Central memory CD4-positive, alpha-beta T cell (primary cell): ENCODE data around the gene AICDA.

Source experiments
- DNase-seq: peaks from one replicate; pipeline ENCODE4 v3.0.0; 2022

AICDA gene

DNA sequence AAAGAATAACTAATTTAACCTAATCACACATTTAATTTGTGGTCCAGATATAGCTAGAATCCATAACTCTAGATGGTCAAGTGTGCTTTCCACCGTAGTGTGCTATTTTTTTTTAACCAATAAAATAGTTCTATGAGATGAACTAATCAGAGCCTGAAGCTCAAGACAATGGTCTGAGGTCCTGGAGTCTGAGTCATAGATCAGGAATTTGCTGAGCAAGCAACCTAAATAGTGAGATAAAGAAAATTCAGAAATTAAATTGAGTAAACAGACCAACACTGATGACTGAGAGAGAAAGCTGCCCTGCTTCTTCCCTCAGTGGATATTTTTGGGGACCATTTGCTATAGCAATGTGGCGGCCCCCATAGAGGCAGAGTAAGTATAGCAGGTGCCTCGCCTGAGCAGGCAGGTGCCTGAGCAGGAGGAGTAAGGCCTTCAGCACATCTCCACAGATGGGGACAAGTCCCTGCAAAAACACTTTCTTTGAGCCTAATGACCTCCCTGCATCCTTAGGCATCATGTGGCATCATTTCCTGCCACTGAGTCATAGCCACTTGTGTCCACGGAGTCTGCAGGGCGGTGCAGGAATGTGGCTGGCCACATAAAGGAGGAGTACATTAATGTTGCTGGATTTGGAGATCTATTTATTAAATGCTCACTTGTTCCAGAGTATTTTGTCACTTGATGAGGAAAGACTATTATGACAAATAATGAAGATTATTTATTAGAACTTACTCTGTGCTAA is 58.0 kb downstream of the AICDA start:
- no peak for DNase-seq

DNA sequence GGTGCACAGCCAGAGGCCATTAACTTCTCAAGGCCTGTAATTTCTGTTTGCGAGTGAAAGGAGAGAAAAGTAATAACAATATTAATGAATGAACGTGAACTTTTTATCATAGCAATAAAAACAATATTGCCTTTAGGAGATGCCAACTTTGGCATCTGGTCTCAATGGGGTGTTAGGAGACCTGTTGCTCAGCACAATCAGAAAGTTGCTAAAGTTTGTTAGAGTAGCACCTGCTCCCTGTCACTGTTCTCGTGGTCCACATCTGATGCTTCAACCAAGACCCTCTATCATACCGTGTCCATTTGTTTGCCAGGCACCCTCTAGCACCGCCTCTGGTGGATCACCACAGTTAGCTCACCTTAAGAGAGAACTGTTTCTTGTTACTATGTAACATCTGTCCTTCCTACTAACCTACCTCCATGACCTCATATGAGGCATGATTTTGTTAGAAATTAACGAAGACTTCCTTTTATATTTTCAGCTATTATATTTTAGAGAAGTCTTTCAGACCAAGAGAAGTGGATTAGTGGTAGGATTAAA is 59.5 kb downstream of the AICDA start:
- no peak for DNase-seq
